ENCODE measurements around the gene BEST4. TPM values are rescaled to one million over a fixed set of nuclear protein-coding genes. Genes with fewer than 3 reads are reported as not detected.

Gene BEST4
- total and polyA plus RNA-seq, 2 of the 13 experiments (the other 11 are each of a cell fraction or from before 2014, with no cell fraction given) = 0.77 to 1.4 TPM

DNA sequence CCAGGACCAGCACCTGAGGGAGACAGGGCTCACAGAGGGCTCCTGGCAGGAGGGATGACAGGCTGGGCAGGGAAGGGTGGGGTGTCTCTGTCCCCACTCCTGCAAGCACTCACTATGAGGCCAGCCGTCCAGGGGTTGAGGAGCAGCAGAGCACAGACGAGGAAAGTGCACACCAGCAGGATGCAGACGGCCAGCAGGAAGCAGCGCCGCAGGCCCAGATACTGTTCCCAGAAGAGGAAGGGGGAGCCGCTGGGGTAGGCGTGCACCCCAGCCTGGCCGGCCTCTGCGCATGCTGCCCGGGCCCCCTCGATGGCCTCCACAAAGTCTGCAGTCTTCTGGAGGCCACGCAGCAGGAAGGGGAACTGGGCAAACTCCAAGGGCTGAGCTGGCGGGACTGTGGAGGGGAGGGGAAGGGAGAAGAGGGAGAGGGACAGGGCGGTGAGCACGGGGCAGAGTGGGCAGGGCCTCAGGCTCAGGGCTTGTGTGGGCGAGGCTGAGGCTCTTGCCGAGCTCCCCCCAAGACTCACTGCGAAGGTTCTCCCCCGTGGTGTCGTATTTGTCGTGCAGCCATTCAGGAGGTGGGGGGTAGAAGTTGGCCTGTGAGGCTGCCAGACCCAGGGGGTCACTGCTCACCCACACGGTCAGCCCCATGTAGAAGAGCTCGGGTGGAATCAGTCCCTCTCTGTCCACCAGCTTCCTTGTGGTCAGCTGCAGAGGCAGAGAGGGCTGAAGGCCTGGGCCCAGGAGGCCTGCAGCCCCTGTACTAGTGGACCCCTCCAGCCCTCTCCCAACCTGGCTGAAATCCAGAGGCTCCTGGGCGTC, 38.6 kb upstream of the BEST4 start (continued):
- TF ChIP-seq, protein P1, sequence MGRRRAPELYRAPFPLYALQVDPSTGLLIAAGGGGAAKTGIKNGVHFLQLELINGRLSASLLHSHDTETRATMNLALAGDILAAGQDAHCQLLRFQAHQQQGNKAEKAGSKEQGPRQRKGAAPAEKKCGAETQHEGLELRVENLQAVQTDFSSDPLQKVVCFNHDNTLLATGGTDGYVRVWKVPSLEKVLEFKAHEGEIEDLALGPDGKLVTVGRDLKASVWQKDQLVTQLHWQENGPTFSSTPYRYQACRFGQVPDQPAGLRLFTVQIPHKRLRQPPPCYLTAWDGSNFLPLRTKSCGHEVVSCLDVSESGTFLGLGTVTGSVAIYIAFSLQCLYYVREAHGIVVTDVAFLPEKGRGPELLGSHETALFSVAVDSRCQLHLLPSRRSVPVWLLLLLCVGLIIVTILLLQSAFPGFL (CRISPR knock-in tag; IDR thresholded peaks at IDR 0.05) = 0 out of 2 replicates have a peak, but pooled peaks have one; percentile 69
- TF ChIP-seq ZNF451 (CRISPR knock-in tag; IDR thresholded peaks at IDR 0.05) = 0 out of 2 replicates have a peak, but pooled peaks have one; percentile 71
- TF ChIP-seq ZNF546 (CRISPR knock-in tag; conservative IDR thresholded peaks at IDR 0.05) = no peak
- peak; percentile 63; the same call in 1 of the 2 replicates for TF ChIP-seq ZNF776 (CRISPR knock-in tag; IDR thresholded peaks at IDR 0.05)
- TF ChIP-seq ATF7 (IDR thresholded peaks at IDR 0.05) = no peak
- TF ChIP-seq ATF7 (CRISPR knock-in tag; IDR thresholded peaks at IDR 0.05) = no peak; the same call in 1 of the 2 replicates
- TF ChIP-seq, protein P2, sequence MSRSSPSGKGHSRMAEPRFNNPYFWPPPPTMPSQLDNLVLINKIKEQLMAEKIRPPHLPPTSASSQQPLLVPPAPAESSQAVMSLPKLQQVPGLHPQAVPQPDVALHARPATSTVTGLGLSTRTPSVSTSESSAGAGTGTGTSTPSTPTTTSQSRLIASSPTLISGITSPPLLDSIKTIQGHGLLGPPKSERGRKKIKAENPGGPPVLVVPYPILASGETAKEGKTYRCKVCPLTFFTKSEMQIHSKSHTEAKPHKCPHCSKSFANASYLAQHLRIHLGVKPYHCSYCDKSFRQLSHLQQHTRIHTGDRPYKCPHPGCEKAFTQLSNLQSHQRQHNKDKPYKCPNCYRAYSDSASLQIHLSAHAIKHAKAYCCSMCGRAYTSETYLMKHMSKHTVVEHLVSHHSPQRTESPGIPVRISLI (CRISPR knock-in tag; IDR thresholded peaks at IDR 0.05; ENCODE audit: borderline replicate concordance) = peak; percentile 42; the same call in 1 of the 2 replicates
- TF ChIP-seq POGZ (CRISPR knock-in tag; IDR thresholded peaks at IDR 0.05) = peak; percentile 54
- TF ChIP-seq, protein P3, sequence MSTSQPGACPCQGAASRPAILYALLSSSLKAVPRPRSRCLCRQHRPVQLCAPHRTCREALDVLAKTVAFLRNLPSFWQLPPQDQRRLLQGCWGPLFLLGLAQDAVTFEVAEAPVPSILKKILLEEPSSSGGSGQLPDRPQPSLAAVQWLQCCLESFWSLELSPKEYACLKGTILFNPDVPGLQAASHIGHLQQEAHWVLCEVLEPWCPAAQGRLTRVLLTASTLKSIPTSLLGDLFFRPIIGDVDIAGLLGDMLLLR (CRISPR knock-in tag; IDR thresholded peaks at IDR 0.05) = 0 out of 2 replicates have a peak, but pooled peaks have one; percentile 74
- 0 out of 2 replicates have a peak, but pooled peaks have one; percentile 50 for TF ChIP-seq ZFP37 (CRISPR knock-in tag; IDR thresholded peaks at IDR 0.05; ENCODE audit: borderline replicate concordance)
- TF ChIP-seq ZNF317 (CRISPR knock-in tag; IDR thresholded peaks at IDR 0.05) = peak; percentile 78
- peak; percentile 61; the same call in 1 of the 2 replicates for TF ChIP-seq TGIF2 (CRISPR knock-in tag; IDR thresholded peaks at IDR 0.05)
- TF ChIP-seq XRCC5 (optimal IDR thresholded peaks at IDR 0.05; ENCODE audit: low read length) = peak; percentile 27
- TF ChIP-seq EHMT2 (IDR thresholded peaks at IDR 0.05; ENCODE audit: borderline replicate concordance, low read depth, low read length) = no peak
- TF ChIP-seq ZEB1 (IDR thresholded peaks at IDR 0.05; ENCODE audit: insufficient replicate concordance, low read depth) = no peak
- peak; percentile 66; the same call in 1 of the 2 replicates for TF ChIP-seq ZNF816 (CRISPR knock-in tag; IDR thresholded peaks at IDR 0.05; ENCODE audit: borderline replicate concordance)
- TF ChIP-seq ARID2 (CRISPR knock-in tag; IDR thresholded peaks at IDR 0.05; ENCODE audit: borderline replicate concordance) = 0 out of 2 replicates have a peak, but pooled peaks have one; percentile 43
- peak; percentile 100 for TF ChIP-seq ZNF543 (CRISPR knock-in tag; IDR thresholded peaks at IDR 0.05)
- no peak for TF ChIP-seq SMARCC2 (IDR thresholded peaks at IDR 0.05)
- peak; percentile 55; the same call in 1 of the 2 replicates for TF ChIP-seq KMT2A (CRISPR knock-in tag; IDR thresholded peaks at IDR 0.05)
- TF ChIP-seq, protein P4, sequence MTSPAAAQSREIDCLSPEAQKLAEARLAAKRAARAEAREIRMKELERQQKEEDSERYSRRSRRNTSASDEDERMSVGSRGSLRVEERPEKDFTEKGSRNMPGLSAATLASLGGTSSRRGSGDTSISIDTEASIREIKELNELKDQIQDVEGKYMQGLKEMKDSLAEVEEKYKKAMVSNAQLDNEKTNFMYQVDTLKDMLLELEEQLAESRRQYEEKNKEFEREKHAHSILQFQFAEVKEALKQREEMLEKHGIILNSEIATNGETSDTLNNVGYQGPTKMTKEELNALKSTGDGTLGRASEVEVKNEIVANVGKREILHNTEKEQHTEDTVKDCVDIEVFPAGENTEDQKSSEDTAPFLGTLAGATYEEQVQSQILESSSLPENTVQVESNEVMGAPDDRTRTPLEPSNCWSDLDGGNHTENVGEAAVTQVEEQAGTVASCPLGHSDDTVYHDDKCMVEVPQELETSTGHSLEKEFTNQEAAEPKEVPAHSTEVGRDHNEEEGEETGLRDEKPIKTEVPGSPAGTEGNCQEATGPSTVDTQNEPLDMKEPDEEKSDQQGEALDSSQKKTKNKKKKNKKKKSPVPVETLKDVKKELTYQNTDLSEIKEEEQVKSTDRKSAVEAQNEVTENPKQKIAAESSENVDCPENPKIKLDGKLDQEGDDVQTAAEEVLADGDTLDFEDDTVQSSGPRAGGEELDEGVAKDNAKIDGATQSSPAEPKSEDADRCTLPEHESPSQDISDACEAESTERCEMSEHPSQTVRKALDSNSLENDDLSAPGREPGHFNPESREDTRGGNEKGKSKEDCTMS (CRISPR knock-in tag; conservative IDR thresholded peaks at IDR 0.05) = 0 out of 2 replicates have a peak, but pooled peaks have one; percentile 50
- TF ChIP-seq ZNF761 (CRISPR knock-in tag; conservative IDR thresholded peaks at IDR 0.05) = peak; percentile 77; the same call in 1 of the 2 replicates
- no peak for TF ChIP-seq REXO4 (CRISPR knock-in tag; IDR thresholded peaks at IDR 0.05; ENCODE audit: borderline replicate concordance)
- TF ChIP-seq ZNF746 (CRISPR knock-in tag; IDR thresholded peaks at IDR 0.05) = peak; percentile 66; the same call in 1 of the 2 replicates
- TF ChIP-seq JDP2 (CRISPR knock-in tag; IDR thresholded peaks at IDR 0.05; ENCODE audit: borderline replicate concordance) = no peak

Data from HepG2 (cell line).